Heart left ventricle (tissue), 13 donors: ENCODE results near the gene LRRTM2.

Experiments used
- POLR2A ChIP-seq, 2 donors: fragments of 450-650 bp; IDR thresholded peaks; one replicate each; pipeline ENCODE4 v1.6.1; 2017; ENCODE audit warnings: antibody characterized with exemption in 2 of 2, mild to moderate bottlenecking in 2 of 2, moderate library complexity in 2 of 2
- TF ChIP-seq, protein P1 (sequence below), 12 donors: fragments of 200-600 bp; sonication (generic) in 4 of 12; IDR thresholded peaks; one replicate each; pipeline versions ENCODE4 v1.5.0 to v1.8.0; 2018 to 2022; ENCODE audit warnings: antibody characterized with exemption in 12 of 12, mild to moderate bottlenecking in 5 of 12
- donor health status: ischemic (EF 13 %, LVEDD 7.1; RV severe dilation, severe dysfunction).
- donor health status: DM: no; HTN: yes; CAD: no.
- donor health status: DM: no; HTN: no; CAD: no.
- donor health status: ischemic (EF 25% LVEDD 6.9; RV normal size, moderate dysfunction).
- donor health status: ischemic (EF 25% LVEDD 5.7; RV mildly dilated, moderate dysfunction).
- donor health status: ischemic (EF 35%, LVEDD 5.7; RV mildly dilated, moderate dysfunction).
- donor health status: nonischemic (EF 11% LVEDD 7.7; RV severe dilation, severe dysfunction).
- donor health status: DM: yes; HTN: yes; CAD: no.
- donor health status: PGD.
- donor health status: ischemic (EF 29% LVEDD 5.4; RV normal size, mild dysfunction).
- donor health status: nonischemic (EF 23%, LVEDD 6.1; RV moderate dilation, normal function).

DNA sequence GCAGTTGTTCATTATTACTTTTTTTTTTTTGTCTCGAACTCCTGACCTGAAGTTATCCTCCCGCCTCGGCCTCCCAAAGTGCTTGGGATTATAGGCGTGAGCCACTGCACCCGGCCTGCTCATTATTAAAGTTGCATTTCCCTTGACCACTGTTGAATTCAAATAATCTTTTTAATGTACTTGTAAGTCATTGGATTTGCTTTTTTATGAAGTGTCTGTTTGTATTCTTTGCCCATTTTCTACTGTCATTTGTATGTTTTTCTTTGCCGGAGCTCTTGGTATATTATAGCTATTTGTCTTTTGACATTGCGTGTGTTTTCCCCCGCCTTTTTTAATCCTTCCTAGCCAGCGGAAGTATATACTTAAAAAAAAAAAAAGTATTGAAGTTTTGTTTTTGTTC lies 22.0 kb downstream of the LRRTM2 start:
- TF ChIP-seq, protein P1, sequence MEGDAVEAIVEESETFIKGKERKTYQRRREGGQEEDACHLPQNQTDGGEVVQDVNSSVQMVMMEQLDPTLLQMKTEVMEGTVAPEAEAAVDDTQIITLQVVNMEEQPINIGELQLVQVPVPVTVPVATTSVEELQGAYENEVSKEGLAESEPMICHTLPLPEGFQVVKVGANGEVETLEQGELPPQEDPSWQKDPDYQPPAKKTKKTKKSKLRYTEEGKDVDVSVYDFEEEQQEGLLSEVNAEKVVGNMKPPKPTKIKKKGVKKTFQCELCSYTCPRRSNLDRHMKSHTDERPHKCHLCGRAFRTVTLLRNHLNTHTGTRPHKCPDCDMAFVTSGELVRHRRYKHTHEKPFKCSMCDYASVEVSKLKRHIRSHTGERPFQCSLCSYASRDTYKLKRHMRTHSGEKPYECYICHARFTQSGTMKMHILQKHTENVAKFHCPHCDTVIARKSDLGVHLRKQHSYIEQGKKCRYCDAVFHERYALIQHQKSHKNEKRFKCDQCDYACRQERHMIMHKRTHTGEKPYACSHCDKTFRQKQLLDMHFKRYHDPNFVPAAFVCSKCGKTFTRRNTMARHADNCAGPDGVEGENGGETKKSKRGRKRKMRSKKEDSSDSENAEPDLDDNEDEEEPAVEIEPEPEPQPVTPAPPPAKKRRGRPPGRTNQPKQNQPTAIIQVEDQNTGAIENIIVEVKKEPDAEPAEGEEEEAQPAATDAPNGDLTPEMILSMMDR (IDR thresholded peaks at IDR 0.05): no peak
- TF ChIP-seq POLR2A (IDR thresholded peaks at IDR 0.05): no peak
